ENCODE data around the gene KCNJ15.

Gene KCNJ15

GRCh38 chr21:38329162-38329561, 72.4 kb downstream of the KCNJ15 start:
- no peak for DNase-seq

- no peak for DNase-seq
Observed at GRCh38 chr21:38330666-38331065, 73.9 kb downstream of the KCNJ15 start.

GRCh38 chr21:38333301-38334272, 76.8 kb downstream of the KCNJ15 start:
- no peak for DNase-seq

GRCh38 chr21:38334866-38335265, 78.1 kb downstream of the KCNJ15 start:
- no peak for DNase-seq

GRCh38 chr21:38337793-38338192, 81.0 kb downstream of the KCNJ15 start:
- no peak for DNase-seq

- no peak for DNase-seq
Observed at GRCh38 chr21:38340131-38340530, 83.3 kb downstream of the KCNJ15 start.

GRCh38 chr21:38341546-38342012, 84.8 kb downstream of the KCNJ15 start:
- DNase-seq = no peak

- no peak for DNase-seq
Observed at GRCh38 chr21:38342739-38343138, 85.9 kb downstream of the KCNJ15 start.

GRCh38 chr21:38343691-38344090, 86.9 kb downstream of the KCNJ15 start:
- DNase-seq = peak; percentile 43

- DNase-seq = no peak
Observed at GRCh38 chr21:38346286-38346685, 89.5 kb downstream of the KCNJ15 start.

- DNase-seq = peak; percentile 87
Observed at GRCh38 chr21:38349111-38349746, 92.4 kb downstream of the KCNJ15 start.

GRCh38 chr21:38349977-38350376, 93.2 kb downstream of the KCNJ15 start:
- DNase-seq = no peak

- no peak for DNase-seq
Observed at GRCh38 chr21:38350684-38351083, 93.9 kb downstream of the KCNJ15 start.

- DNase-seq = no peak
Observed at GRCh38 chr21:38351176-38351959, 94.6 kb downstream of the KCNJ15 start.

GRCh38 chr21:38351961-38352521, 95.2 kb downstream of the KCNJ15 start:
- DNase-seq = peak; percentile 62

GRCh38 chr21:38352536-38353219, 95.9 kb downstream of the KCNJ15 start:
- DNase-seq = peak; percentile 81

- DNase-seq = no peak
Observed at GRCh38 chr21:38354231-38354630, 97.4 kb downstream of the KCNJ15 start.

GRCh38 chr21:38354746-38355145, 98.0 kb downstream of the KCNJ15 start:
- no peak for DNase-seq

- no peak for DNase-seq
Observed at GRCh38 chr21:38355353-38355752, 98.6 kb downstream of the KCNJ15 start.

GRCh38 chr21:38355992-38356781, 99.4 kb downstream of the KCNJ15 start:
- DNase-seq = peak; percentile 54

Measured in kidney glomerular epithelial cell (primary cell).